GM23338 (cell line): ENCODE results near the gene NSL1. TPM values are rescaled to one million over a fixed set of nuclear protein-coding genes. Genes with fewer than 3 reads are reported as not detected.
"Not testable (repeated sequence)": the region's sequence is repeated elsewhere in the genome, so short reads cannot be mapped to it uniquely, and the experiment has no call there.

Experiments used
- ATAC-seq: fragments of 200-7000 bp; cut with Tn5 transposase; 3 replicates; pipeline ENCODE4 v1.9.1; 2020
- DNase-seq: peaks from one replicate; pipeline ENCODE4 v3.0.0-alpha.2; 2015; ENCODE audit warnings: low spot score
- H2AFZ ChIP-seq: fragments of 200-600 bp; sonication (generic); 2 replicates; pipeline ENCODE4 v1.8.0; 2016; ENCODE audit warnings: antibody characterized with exemption, mild to moderate bottlenecking, moderate library complexity
- H3F3A ChIP-seq: fragments of 200-600 bp; sonication (generic); replicated peaks from 2 replicates; pipeline ENCODE4 v1.8.0; 2017; ENCODE audit warnings: antibody characterized with exemption, mixed run types, low read depth
- H3K27ac ChIP-seq: fragments of 200-600 bp; sonication (generic); 2 replicates; pipeline ENCODE4 v1.6.1; 2016; ENCODE audit warnings: low read depth
- H3K27me3 ChIP-seq: fragments of 200-600 bp; sonication (generic); 2 replicates; pipeline ENCODE4 v1.8.0; 2016; ENCODE audit warnings: mild to moderate bottlenecking, mixed run types, moderate library complexity; ENCODE audit not compliant: insufficient read depth
- H3K36me3 ChIP-seq: fragments of 200-600 bp; sonication (generic); 2 replicates; pipeline ENCODE4 v1.8.0; 2016; ENCODE audit warnings: mild to moderate bottlenecking; ENCODE audit not compliant: insufficient read depth
- H3K4me1 ChIP-seq: fragments of 200-600 bp; sonication (generic); 2 replicates; pipeline ENCODE4 v1.8.0; 2016; ENCODE audit warnings: mild to moderate bottlenecking, moderate library complexity; ENCODE audit not compliant: insufficient read depth
- H3K4me2 ChIP-seq: fragments of 200-600 bp; sonication (generic); 2 replicates; pipeline ENCODE4 v1.7.1; 2017; ENCODE audit warnings: mixed run types
- H3K4me3 ChIP-seq: fragments of 200-600 bp; sonication (generic); 2 replicates; pipeline ENCODE4 v1.6.1; 2016; ENCODE audit warnings: mixed run types
- H3K79me2 ChIP-seq: fragments of 200-600 bp; sonication (generic); replicated peaks from 2 replicates; pipeline ENCODE4 v1.8.0; 2017; ENCODE audit warnings: mild to moderate bottlenecking; ENCODE audit not compliant: insufficient read depth
- H3K9me2 ChIP-seq: fragments of 200-600 bp; sonication (generic); 2 replicates; pipeline ENCODE4 v1.8.0; 2017; ENCODE audit not compliant: insufficient read depth
- H4K20me1 ChIP-seq: fragments of 200-600 bp; sonication (generic); replicated peaks from 2 replicates; pipeline ENCODE4 v1.8.0; 2017; ENCODE audit warnings: mild to moderate bottlenecking; ENCODE audit not compliant: insufficient read depth
- H3K27ac Mint-ChIP-seq: 2 replicates; pipeline ENCODE4 v1.8.0; 2020; ENCODE audit warnings: inconsistent platforms, mild to moderate bottlenecking, moderate library complexity, mixed read lengths
- H3K27me3 Mint-ChIP-seq: 3 replicates; pipeline ENCODE4 v1.8.0; 2022; ENCODE audit warnings: low read depth, mild to moderate bottlenecking, moderate library complexity, mixed read lengths, inconsistent platforms; ENCODE audit not compliant: insufficient read depth, poor library complexity
- H3K36me3 Mint-ChIP-seq: 3 replicates; pipeline ENCODE4 v1.8.0; 2021; ENCODE audit warnings: low read depth, mild to moderate bottlenecking, inconsistent platforms, moderate library complexity, mixed read lengths
- H3K4me1 Mint-ChIP-seq: 3 replicates; pipeline ENCODE4 v1.8.0; 2020; ENCODE audit warnings: mild to moderate bottlenecking, inconsistent platforms, mixed read lengths
- H3K4me3 Mint-ChIP-seq: 3 replicates; pipeline ENCODE4 v1.8.0; 2021; ENCODE audit warnings: moderate library complexity, mild to moderate bottlenecking, inconsistent platforms, mixed read lengths
- H3K9me3 Mint-ChIP-seq: 3 replicates; pipeline ENCODE4 v1.8.0; 2020; ENCODE audit warnings: moderate library complexity, mild to moderate bottlenecking, inconsistent platforms, mixed read lengths
- CREB1 ChIP-seq: fragments of 250-450 bp; sonication (Bioruptor Pico); IDR thresholded peaks from 2 replicates; pipeline ENCODE4 v1.5.0; 2020; ENCODE audit warnings: low read depth, mild to moderate bottlenecking, moderate library complexity
- CTCF ChIP-seq, 2 experiments: fragments of 200-600 bp in 1 of 2; sonication (generic) in 1 of 2; conservative IDR thresholded peaks; 2 replicates each; pipeline versions ENCODE4 v1.5.1 to v1.6.1; 2016 to 2017; ENCODE audit warnings: antibody characterized with exemption in 2 of 2, low read depth in 2 of 2, mild to moderate bottlenecking in 2 of 2, moderate library complexity in 1 of 2
- EZH2 ChIP-seq: fragments of 200-600 bp; sonication (generic); IDR thresholded peaks from one replicate; pipeline ENCODE4 v1.8.0; 2017; ENCODE audit warnings: antibody characterized with exemption, mild to moderate bottlenecking, low read depth; ENCODE audit not compliant: unreplicated experiment
- JUNB ChIP-seq: IDR thresholded peaks from one replicate; pipeline ENCODE4 v1.6.1; 2016; ENCODE audit warnings: antibody characterized with exemption; ENCODE audit not compliant: unreplicated experiment
- REST ChIP-seq: IDR thresholded peaks from one replicate; pipeline ENCODE4 v1.6.1; 2018; ENCODE audit warnings: antibody characterized with exemption; ENCODE audit not compliant: unreplicated experiment
- STAT1 ChIP-seq: IDR thresholded peaks from one replicate; pipeline ENCODE4 v1.6.1; 2016; ENCODE audit warnings: antibody characterized with exemption; ENCODE audit not compliant: unreplicated experiment
- ZNF114 ChIP-seq: fragments of 250-450 bp; sonication (Bioruptor Pico); IDR thresholded peaks from 2 replicates; pipeline ENCODE4 v1.5.0; 2020; ENCODE audit warnings: mild to moderate bottlenecking, moderate library complexity
- ZNF331 ChIP-seq: fragments of 250-450 bp; sonication (Bioruptor Pico); IDR thresholded peaks from 2 replicates; pipeline ENCODE4 v1.5.0; 2020; ENCODE audit warnings: low read depth, mild to moderate bottlenecking, moderate library complexity
- polyA plus RNA-seq: library from polyadenylated mRNA; unstranded; fragments of >200 nt; fragmentation: Nextera tagmentation; extraction: Ambion mirVana; gene quantifications from 2 replicates; pipeline ENCODE4 v1.2.1, GENCODE V29; 2016
- total RNA-seq: library from RNA; depleted of rRNA; stranded (reverse); fragments of >200 nt; shearing (Covaris generic); gene quantifications from 2 replicates; pipeline ENCODE4 v1.2.3, GENCODE V29; 2014
- TF ChIP-seq, protein P1 (sequence below): IDR thresholded peaks from 2 replicates; pipeline ENCODE4 v1.6.1; 2016; ENCODE audit warnings: antibody characterized with exemption

Gene NSL1
- total and polyA plus RNA-seq, 2 experiments from 2014 or later: 96.8 to 102 TPM

DNA sequence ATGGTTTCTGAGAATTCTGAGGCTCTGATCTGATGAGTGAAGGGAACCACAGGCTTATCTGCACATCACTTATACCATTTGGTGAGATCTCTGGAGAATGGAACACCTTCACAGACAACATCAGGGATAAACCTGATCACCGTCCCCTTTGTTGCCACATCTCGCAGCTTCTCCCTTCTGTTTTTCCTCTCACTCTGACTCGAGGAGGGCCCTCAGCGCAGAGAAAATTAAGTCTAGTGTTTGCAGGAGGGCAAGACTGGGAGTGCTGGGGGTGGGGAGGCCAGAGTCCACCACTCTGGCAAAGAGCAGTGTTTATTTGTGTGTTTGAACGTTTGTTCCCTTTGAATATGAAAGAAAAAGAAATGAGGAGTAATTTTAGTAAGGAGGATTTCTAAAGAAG is 63.0 kb downstream of the NSL1 start:
- Mint-ChIP-seq H3K36me3 (peaks cover 35% of the 10 kb centered on the region), H3K9me3 (peaks cover 26% of the 10 kb centered on the region), H3K4me3 (no peak overlapping the region), H3K27ac (no peak overlapping the region), H3K4me1 (no peaks in the 10 kb centered on the region; the same call in 2 of the 3 replicates), H3K27me3 (no peaks in the 10 kb centered on the region)
- Histone ChIP-seq H2AFZ (no peak overlapping the region), H3K79me2 (no peaks in the 10 kb centered on the region), H3F3A (no peaks in the 10 kb centered on the region), H3K4me2 (no peak overlapping the region), H3K36me3 (no peaks in the 10 kb centered on the region), H3K27me3 (no peaks in the 10 kb centered on the region), H3K4me3 (no peak overlapping the region), H3K9me2 (no peaks in the 10 kb centered on the region), H3K27ac (no peak overlapping the region), H4K20me1 (no peaks in the 10 kb centered on the region), H3K4me1 (no peaks in the 10 kb centered on the region)
- ATAC-seq: no peak
- TF ChIP-seq JUNB (no peak), STAT1 (no peak), CTCF (conservative IDR thresholded peaks at IDR 0.05; ENCODE audit: low read depth in 2 of 2) (no peak), EZH2 (no peak)
- TF ChIP-seq, protein P1, sequence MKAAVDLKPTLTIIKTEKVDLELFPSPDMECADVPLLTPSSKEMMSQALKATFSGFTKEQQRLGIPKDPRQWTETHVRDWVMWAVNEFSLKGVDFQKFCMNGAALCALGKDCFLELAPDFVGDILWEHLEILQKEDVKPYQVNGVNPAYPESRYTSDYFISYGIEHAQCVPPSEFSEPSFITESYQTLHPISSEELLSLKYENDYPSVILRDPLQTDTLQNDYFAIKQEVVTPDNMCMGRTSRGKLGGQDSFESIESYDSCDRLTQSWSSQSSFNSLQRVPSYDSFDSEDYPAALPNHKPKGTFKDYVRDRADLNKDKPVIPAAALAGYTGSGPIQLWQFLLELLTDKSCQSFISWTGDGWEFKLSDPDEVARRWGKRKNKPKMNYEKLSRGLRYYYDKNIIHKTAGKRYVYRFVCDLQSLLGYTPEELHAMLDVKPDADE: no peak
- DNase-seq: no peak

DNA sequence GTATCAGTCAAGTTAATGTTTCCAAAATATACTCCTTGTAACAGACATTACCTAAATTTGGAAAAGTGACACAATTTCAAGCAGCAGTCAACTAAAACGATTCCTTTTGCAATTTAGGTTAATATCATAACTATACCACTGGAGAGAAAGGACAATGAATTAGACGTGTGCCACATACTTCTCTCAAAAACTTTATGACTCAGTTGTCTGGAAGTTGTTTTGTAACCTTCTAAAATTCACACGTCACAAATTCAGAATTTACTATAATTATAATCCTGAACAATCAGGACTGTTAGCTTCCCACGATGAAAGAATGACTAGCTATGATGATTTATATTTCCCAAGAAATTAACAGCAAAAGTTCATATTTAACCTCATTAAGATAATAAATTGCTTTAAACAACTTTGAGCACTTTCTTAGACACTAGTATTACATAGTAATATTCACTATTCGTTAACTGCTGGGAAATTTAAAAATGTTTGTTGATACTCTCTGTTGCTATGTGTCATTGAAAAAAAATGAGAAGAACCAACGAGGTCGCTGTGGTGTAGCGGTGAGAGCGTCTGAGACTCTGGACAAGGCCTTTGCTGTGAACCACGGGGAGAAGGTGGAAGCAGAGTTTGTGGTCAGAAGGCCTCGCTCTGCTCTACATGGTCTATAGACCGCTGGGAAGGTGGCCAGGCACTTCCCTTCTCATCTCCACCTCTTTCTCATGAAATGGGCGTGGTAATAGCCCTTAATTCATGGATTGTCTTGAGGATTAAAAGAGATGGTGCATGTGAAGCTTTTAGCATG is 64.0 kb downstream of the NSL1 start:
- DNase-seq (no peak), ATAC-seq (no peak)
- Mint-ChIP-seq H3K36me3 (peaks cover 42% of the 10 kb centered on the region), H3K4me3 (no peak overlapping the region), H3K4me1 (no peaks in the 10 kb centered on the region; the same call in 2 of the 3 replicates), H3K27me3 (peaks cover 1% of the 10 kb centered on the region), H3K9me3 (peaks cover 30% of the 10 kb centered on the region), H3K27ac (no peak overlapping the region)
- Histone ChIP-seq H3K27ac (no peak overlapping the region), H3K27me3 (no peaks in the 10 kb centered on the region), H3K9me2 (no peaks in the 10 kb centered on the region), H2AFZ (no peak overlapping the region), H3K4me2 (no peak overlapping the region), H3K4me1 (no peaks in the 10 kb centered on the region), H4K20me1 (no peaks in the 10 kb centered on the region), H3K79me2 (no peaks in the 10 kb centered on the region), H3F3A (no peaks in the 10 kb centered on the region), H3K36me3 (no peaks in the 10 kb centered on the region), H3K4me3 (no peak overlapping the region)
- TF ChIP-seq EZH2: no peak
- no peak for TF ChIP-seq ZNF114 (CRISPR knock-in tag)
- no peak for TF ChIP-seq STAT1
- TF ChIP-seq CREB1 (CRISPR knock-in tag): no peak
- TF ChIP-seq REST: no peak
- no peak for TF ChIP-seq ZNF331
- TF ChIP-seq JUNB: no peak

- peaks cover 43% of the 10 kb centered on the region for H3K36me3 Mint-ChIP-seq
- not testable (repeated sequence) for H2AFZ ChIP-seq, H3K4me3 ChIP-seq, H3K27me3 Mint-ChIP-seq, H3K27ac ChIP-seq, H3F3A ChIP-seq, H3K36me3 ChIP-seq, H3K79me2 ChIP-seq, H3K4me1 Mint-ChIP-seq, DNase-seq, H3K4me2 ChIP-seq, ATAC-seq, H3K27ac Mint-ChIP-seq, H4K20me1 ChIP-seq, H3K9me2 ChIP-seq, H3K4me3 Mint-ChIP-seq, H3K4me1 ChIP-seq, H3K27me3 ChIP-seq
- peaks cover 30% of the 10 kb centered on the region for H3K9me3 Mint-ChIP-seq
These were observed 66.9 kb downstream of the NSL1 start for GRCh38 chr1:212724679-212725078.
